22Rv1 (cell line): Measurements from ENCODE around the gene FHIP1B.

Experiments
- ZFX ChIP-seq: fragments of 450-650 bp; IDR thresholded peaks from 2 replicates; pipeline ENCODE4 v1.6.1; 2017; ENCODE audit warnings: antibody characterized with exemption, borderline replicate concordance
- TF ChIP-seq, protein P1 (sequence below): fragments of 450-650 bp; IDR thresholded peaks from 2 replicates; pipeline ENCODE4 v1.5.1; 2017; ENCODE audit warnings: mild to moderate bottlenecking

DNA sequence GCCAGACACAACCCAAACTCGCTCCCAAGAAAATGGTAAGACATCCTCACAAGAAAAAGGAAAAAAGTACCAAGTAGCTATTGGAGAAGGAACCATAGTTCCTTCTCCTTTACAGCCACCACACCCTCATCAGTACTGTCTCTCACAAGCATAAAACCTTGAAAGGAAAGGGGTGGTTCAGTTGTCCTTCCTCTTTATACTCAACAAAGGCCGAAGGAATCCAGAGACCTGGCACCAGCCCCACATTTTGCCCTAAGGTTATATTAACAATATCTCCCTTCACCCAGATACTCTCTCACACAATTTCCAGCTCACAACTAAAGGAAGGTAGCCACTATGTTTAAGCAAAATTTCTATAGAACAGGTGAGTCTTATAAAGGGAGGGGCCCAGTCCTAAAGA, 8.5 kb downstream of the FHIP1B start:
- TF ChIP-seq, protein P1, sequence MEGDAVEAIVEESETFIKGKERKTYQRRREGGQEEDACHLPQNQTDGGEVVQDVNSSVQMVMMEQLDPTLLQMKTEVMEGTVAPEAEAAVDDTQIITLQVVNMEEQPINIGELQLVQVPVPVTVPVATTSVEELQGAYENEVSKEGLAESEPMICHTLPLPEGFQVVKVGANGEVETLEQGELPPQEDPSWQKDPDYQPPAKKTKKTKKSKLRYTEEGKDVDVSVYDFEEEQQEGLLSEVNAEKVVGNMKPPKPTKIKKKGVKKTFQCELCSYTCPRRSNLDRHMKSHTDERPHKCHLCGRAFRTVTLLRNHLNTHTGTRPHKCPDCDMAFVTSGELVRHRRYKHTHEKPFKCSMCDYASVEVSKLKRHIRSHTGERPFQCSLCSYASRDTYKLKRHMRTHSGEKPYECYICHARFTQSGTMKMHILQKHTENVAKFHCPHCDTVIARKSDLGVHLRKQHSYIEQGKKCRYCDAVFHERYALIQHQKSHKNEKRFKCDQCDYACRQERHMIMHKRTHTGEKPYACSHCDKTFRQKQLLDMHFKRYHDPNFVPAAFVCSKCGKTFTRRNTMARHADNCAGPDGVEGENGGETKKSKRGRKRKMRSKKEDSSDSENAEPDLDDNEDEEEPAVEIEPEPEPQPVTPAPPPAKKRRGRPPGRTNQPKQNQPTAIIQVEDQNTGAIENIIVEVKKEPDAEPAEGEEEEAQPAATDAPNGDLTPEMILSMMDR: no peak
- TF ChIP-seq ZFX: no peak
